ENCODE measurements around the gene NOTO. TPM values are rescaled to one million over a fixed set of nuclear protein-coding genes. Genes with fewer than 3 reads are reported as not detected.

NOTO gene
- total RNA-seq, 1 donor from 2014 or later: not detected

DNA sequence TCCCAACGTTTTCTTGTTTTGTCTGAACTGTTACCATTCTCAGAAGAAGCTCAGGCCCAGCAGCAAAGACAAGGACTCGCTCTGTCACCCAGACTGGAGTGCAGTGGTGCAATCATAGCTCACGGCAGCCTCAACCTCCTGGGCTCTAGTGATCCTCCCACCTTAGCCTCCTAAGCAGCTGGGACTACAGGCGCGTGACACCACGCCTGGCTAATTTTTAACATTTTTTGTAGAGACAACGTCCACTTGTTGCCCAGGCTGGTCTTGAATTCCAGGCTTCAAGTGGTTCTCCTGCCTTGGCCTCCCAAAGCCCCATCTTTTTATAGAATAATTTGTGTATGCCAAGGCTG lies 9.7 kb downstream of the NOTO start:
- no peaks in the 10 kb centered on the region for H3K9me3 ChIP-seq (ENCODE audit: low read depth)
- no peak overlapping the region for H3K27ac ChIP-seq
- H3K9me3 Mint-ChIP-seq: no peaks in the 10 kb centered on the region
- H3K36me3 ChIP-seq: no peaks in the 10 kb centered on the region
- no peak overlapping the region for H3K27ac Mint-ChIP-seq
- H3K36me3 Mint-ChIP-seq: no peaks in the 10 kb centered on the region
- TF ChIP-seq EZH2 (IDR thresholded peaks at IDR 0.05) (no peak), EZH2phosphoT487 (IDR thresholded peaks at IDR 0.05) (no peak)
- TF ChIP-seq, protein P1, sequence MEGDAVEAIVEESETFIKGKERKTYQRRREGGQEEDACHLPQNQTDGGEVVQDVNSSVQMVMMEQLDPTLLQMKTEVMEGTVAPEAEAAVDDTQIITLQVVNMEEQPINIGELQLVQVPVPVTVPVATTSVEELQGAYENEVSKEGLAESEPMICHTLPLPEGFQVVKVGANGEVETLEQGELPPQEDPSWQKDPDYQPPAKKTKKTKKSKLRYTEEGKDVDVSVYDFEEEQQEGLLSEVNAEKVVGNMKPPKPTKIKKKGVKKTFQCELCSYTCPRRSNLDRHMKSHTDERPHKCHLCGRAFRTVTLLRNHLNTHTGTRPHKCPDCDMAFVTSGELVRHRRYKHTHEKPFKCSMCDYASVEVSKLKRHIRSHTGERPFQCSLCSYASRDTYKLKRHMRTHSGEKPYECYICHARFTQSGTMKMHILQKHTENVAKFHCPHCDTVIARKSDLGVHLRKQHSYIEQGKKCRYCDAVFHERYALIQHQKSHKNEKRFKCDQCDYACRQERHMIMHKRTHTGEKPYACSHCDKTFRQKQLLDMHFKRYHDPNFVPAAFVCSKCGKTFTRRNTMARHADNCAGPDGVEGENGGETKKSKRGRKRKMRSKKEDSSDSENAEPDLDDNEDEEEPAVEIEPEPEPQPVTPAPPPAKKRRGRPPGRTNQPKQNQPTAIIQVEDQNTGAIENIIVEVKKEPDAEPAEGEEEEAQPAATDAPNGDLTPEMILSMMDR (IDR thresholded peaks at IDR 0.05): no peak
- peaks cover 27% of the 10 kb centered on the region for H3K79me2 ChIP-seq (ENCODE audit: low read depth)
- no peak overlapping the region for H2AFZ ChIP-seq (replicated peaks)
- DNase-seq (ENCODE audit: low spot score): no peak
- peaks cover 24% of the 10 kb centered on the region for H3K4me1 Mint-ChIP-seq
- no peak overlapping the region for H3K4me2 ChIP-seq
- H3K4me3 ChIP-seq: no peak overlapping the region
- H3K27me3 ChIP-seq: peaks cover 4% of the 10 kb centered on the region
- peaks cover 7% of the 10 kb centered on the region for H3F3A ChIP-seq (ENCODE audit: low read depth)
- H3K27me3 Mint-ChIP-seq (ENCODE audit: insufficient read depth, low read depth): peaks cover 4% of the 10 kb centered on the region
- H3K4me1 ChIP-seq: peaks cover 5% of the 10 kb centered on the region
- no peak overlapping the region for H3K4me3 Mint-ChIP-seq
- no peaks in the 10 kb centered on the region for H4K20me1 ChIP-seq (ENCODE audit: low read depth)
- no peak overlapping the region for H3K9ac ChIP-seq

DNA sequence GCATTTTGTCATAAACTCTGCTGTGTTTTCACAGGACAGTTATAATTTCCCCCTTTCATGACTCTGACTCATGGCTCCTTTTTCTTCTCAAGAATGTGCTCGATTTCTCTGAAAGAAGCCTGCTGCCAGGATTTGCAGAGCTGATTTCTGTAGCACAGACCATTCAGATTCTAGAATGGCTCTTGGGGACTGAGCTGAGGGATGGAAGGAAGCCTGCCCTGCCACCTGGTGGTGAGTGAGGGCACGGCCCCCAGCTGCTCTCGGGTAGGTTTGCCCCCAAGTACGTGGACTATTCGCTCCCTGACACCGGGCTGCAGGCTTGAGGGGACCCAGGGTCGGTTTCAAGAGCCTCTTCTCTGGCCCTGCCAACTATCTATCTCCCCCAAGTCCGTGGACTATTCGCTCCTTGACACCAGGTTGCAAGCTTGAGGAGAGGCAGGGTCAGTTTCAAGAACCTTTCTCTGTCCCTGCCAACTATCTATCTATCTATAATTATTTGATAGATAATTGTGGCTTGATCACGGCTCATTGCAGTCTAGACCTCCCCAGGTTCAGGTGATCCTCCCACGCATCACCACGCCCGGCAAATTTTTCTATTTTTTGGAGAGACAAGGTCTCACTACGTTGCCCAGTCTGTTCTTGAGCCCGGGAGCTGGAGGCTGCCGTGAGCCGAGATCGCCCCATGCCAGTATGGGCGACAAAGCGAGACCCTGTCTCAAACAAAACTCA lies 10.2 kb downstream of the NOTO start:
- no peaks in the 10 kb centered on the region for H3K9me3 Mint-ChIP-seq
- Histone ChIP-seq H3F3A (ENCODE audit: low read depth) (peaks cover 7% of the 10 kb centered on the region), H2AFZ (replicated peaks) (no peak overlapping the region), H3K27me3 (no peaks in the 10 kb centered on the region), H3K4me1 (peaks cover 5% of the 10 kb centered on the region), H3K4me3 (no peak overlapping the region), H4K20me1 (ENCODE audit: low read depth) (no peaks in the 10 kb centered on the region), H3K79me2 (ENCODE audit: low read depth) (peaks cover 32% of the 10 kb centered on the region), H3K9ac (no peak overlapping the region), H3K4me2 (no peak overlapping the region), H3K9me3 (ENCODE audit: low read depth) (no peaks in the 10 kb centered on the region), H3K27ac (no peak overlapping the region), H3K36me3 (no peaks in the 10 kb centered on the region)
- TF ChIP-seq EZH2phosphoT487 (IDR thresholded peaks at IDR 0.05) (no peak), EZH2 (IDR thresholded peaks at IDR 0.05) (no peak)
- TF ChIP-seq, protein P1 (IDR thresholded peaks at IDR 0.05): peak; percentile 88
- peak; percentile 84 for DNase-seq (ENCODE audit: low spot score)
- peaks cover 4% of the 10 kb centered on the region for H3K27me3 Mint-ChIP-seq (ENCODE audit: insufficient read depth, low read depth)
- H3K4me3 Mint-ChIP-seq: peak overlapping the region; percentile 95
- H3K36me3 Mint-ChIP-seq: no peaks in the 10 kb centered on the region
- H3K4me1 Mint-ChIP-seq: peaks cover 24% of the 10 kb centered on the region
- H3K27ac Mint-ChIP-seq: no peak overlapping the region

DNA sequence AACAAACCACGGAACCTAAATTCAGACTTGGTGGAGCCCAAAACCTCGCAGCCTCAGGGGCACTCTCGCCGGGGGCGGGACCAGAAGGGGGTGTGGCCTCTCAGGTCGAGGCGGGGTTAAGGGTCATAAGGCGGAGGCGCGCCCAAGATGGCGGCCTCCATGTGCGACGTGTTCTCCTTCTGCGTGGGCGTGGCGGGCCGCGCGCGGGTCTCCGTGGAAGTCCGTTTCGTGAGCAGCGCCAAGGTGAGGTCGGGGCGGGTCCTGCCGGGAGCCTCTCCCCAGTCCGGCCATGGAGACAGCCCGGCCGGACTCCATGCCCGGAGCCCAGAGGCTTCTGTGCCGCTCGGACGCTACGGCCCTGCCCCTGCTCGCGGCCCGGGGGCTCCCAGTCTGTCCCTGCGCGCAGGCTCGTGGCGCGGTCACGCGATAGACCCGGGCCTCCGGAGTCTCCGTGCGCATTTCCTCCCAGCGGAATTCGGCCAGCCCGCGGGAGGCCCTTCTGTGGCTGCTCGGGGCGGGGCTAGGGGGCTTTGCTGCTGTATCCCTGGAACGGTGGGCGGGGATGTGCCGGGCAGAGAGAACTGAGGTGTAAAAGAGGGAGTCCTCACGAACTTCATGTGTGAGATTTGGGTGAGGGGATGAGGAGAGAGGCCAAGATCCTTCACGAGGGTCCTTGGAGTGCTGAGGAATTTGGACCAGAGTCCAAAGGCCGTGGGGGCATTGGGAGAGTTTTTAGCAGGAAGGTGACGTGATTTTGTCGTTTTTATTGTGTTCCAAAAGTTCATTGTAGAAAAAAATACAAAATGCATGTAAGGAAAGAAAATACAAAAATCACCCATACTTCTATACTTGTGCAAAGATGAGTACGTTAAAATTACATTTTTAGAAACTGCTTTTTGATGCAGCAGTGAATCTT lies 12.0 kb downstream of the NOTO start, which contains the start of gene SMYD5:
SMYD5 (plus strand) TSS at position 126 of the 916 bp plus-strand sequence; CDS start at position 148, 22 bp downstream.
- no peaks in the 10 kb centered on the region for H3K36me3 Mint-ChIP-seq
- H3K9me3 Mint-ChIP-seq: no peaks in the 10 kb centered on the region
- peaks cover 3% of the 10 kb centered on the region for H3K27me3 Mint-ChIP-seq (ENCODE audit: insufficient read depth, low read depth)
- H3K9me3 ChIP-seq (ENCODE audit: low read depth): no peaks in the 10 kb centered on the region
- peak within 1 kb of the TSS; percentile 93 for H3K27ac Mint-ChIP-seq
- H3K79me2 ChIP-seq (ENCODE audit: low read depth): peaks cover 47% of the 10 kb centered on the region
- H3K4me3 ChIP-seq: peak within 1 kb of the TSS; percentile 68
- H3K4me1 ChIP-seq: peaks cover 5% of the 10 kb centered on the region
- peak; percentile 91 for DNase-seq (ENCODE audit: low spot score)
- H4K20me1 ChIP-seq (ENCODE audit: low read depth): no peaks in the 10 kb centered on the region
- no peaks in the 10 kb centered on the region for H3K36me3 ChIP-seq
- H3K4me2 ChIP-seq: peak within 1 kb of the TSS; percentile 82
- peaks cover 7% of the 10 kb centered on the region for H3F3A ChIP-seq (ENCODE audit: low read depth)
- peaks cover 27% of the 10 kb centered on the region for H3K4me1 Mint-ChIP-seq
- peak within 1 kb of the TSS; percentile 95 for H3K4me3 Mint-ChIP-seq
- peak within 1 kb of the TSS; percentile 47 for H3K9ac ChIP-seq
- TF ChIP-seq, protein P1 (IDR thresholded peaks at IDR 0.05): no peak
- TF ChIP-seq EZH2phosphoT487 (IDR thresholded peaks at IDR 0.05): no peak
- TF ChIP-seq EZH2 (IDR thresholded peaks at IDR 0.05): no peak
- H3K27ac ChIP-seq: peak within 1 kb of the TSS; percentile 29
- H3K27me3 ChIP-seq: no peaks in the 10 kb centered on the region
- peak within 1 kb of the TSS; percentile 80 for H2AFZ ChIP-seq (replicated peaks)
